OCI-LY1 (cell line): ENCODE results near the gene KATNAL2.
"Not testable (repeated sequence)": the region's sequence is repeated elsewhere in the genome, so short reads cannot be mapped to it uniquely, and the experiment has no call there.

Source experiments
- H2AFZ ChIP-seq: fragments of 200-600 bp; sonication (generic), shearing (Covaris generic); 2 replicates; pipeline ENCODE4 v1.6.0; 2014; ENCODE audit warnings: antibody characterized with exemption, mild to moderate bottlenecking, low read length
- H3F3A ChIP-seq: fragments of 200-600 bp; sonication (generic), shearing (Covaris generic); 2 replicates; pipeline ENCODE4 v1.6.0; 2014; ENCODE audit warnings: mild to moderate bottlenecking, antibody characterized with exemption, low read length, moderate library complexity; ENCODE audit not compliant: insufficient read depth
- H3K27ac ChIP-seq: fragments of 200-600 bp; sonication (generic); 2 replicates; pipeline ENCODE4 v1.5.1; 2014; ENCODE audit warnings: low read length, mixed run types, mild to moderate bottlenecking, low read depth; ENCODE audit not compliant: poor library complexity, severe bottlenecking
- H3K27me3 ChIP-seq: fragments of 200-600 bp; sonication (generic); 2 replicates; pipeline ENCODE4 v1.6.0; 2014; ENCODE audit warnings: antibody characterized with exemption, mild to moderate bottlenecking, low read length, moderate library complexity; ENCODE audit not compliant: insufficient read depth
- H3K36me3 ChIP-seq: fragments of 200-600 bp; sonication (generic); 2 replicates; pipeline ENCODE4 v1.6.1; 2014; ENCODE audit warnings: mild to moderate bottlenecking, antibody characterized with exemption, low read length, moderate library complexity, mixed read lengths; ENCODE audit not compliant: insufficient read depth
- H3K4me1 ChIP-seq: fragments of 200-600 bp; sonication (generic); 2 replicates; pipeline ENCODE4 v1.5.1; 2014; ENCODE audit warnings: mild to moderate bottlenecking, low read length, moderate library complexity; ENCODE audit not compliant: insufficient read depth, severe bottlenecking
- H3K4me2 ChIP-seq: fragments of 200-600 bp; sonication (generic), shearing (Covaris generic); 2 replicates; pipeline ENCODE4 v1.6.1; 2014; ENCODE audit warnings: low read length
- H3K4me3 ChIP-seq: fragments of 200-600 bp; sonication (generic); 2 replicates; pipeline ENCODE4 v1.5.1; 2014; ENCODE audit warnings: low read length, low read depth, mild to moderate bottlenecking, mixed read lengths; ENCODE audit not compliant: poor library complexity, severe bottlenecking
- H3K79me2 ChIP-seq: fragments of 200-600 bp; shearing (Covaris generic); 2 replicates; pipeline ENCODE4 v1.6.1; 2016; ENCODE audit warnings: mixed run types, low read length, mixed read lengths; ENCODE audit not compliant: insufficient read depth
- H3K9ac ChIP-seq: fragments of 200-600 bp; sonication (generic), shearing (Covaris generic); 2 replicates; pipeline ENCODE4 v1.6.1; 2014; ENCODE audit warnings: mild to moderate bottlenecking, low read length, mixed read lengths
- H3K9me2 ChIP-seq: fragments of 200-600 bp; sonication (generic), shearing (Covaris generic); 2 replicates; pipeline ENCODE4 v1.6.1; 2014; ENCODE audit warnings: low read depth, mild to moderate bottlenecking, low read length, mixed read lengths
- H3K9me3 ChIP-seq: fragments of 200-600 bp; shearing (Covaris generic); 2 replicates; pipeline ENCODE4 v1.6.1; 2014; ENCODE audit warnings: low read length, mixed read lengths
- H4K20me1 ChIP-seq: fragments of 200-600 bp; sonication (generic), shearing (Covaris generic); 2 replicates; pipeline ENCODE4 v1.6.0; 2016; ENCODE audit warnings: mild to moderate bottlenecking, low read length; ENCODE audit not compliant: insufficient read depth

Gene KATNAL2

GRCh38 chr18:47019870-47020269 is 102.5 kb downstream of the KATNAL2 start:
- not testable (repeated sequence) for H3K9me3 ChIP-seq, H3K9me2 ChIP-seq, H3K27ac ChIP-seq, H3K4me3 ChIP-seq, H4K20me1 ChIP-seq, H3F3A ChIP-seq, H3K79me2 ChIP-seq, H3K27me3 ChIP-seq, H3K9ac ChIP-seq, H3K36me3 ChIP-seq, H3K4me1 ChIP-seq, H3K4me2 ChIP-seq, H2AFZ ChIP-seq

GRCh38 chr18:47020757-47021156 is 103.4 kb downstream of the KATNAL2 start:
- not testable (repeated sequence) for H3K79me2 ChIP-seq, H3K9me3 ChIP-seq, H3K27ac ChIP-seq, H3K36me3 ChIP-seq, H3K9ac ChIP-seq, H3K4me1 ChIP-seq, H2AFZ ChIP-seq, H3K27me3 ChIP-seq, H3K4me3 ChIP-seq, H3F3A ChIP-seq, H4K20me1 ChIP-seq, H3K4me2 ChIP-seq, H3K9me2 ChIP-seq

GRCh38 chr18:47022821-47023220 is 105.4 kb downstream of the KATNAL2 start:
- H3K36me3 ChIP-seq, H3K79me2 ChIP-seq, H3K27me3 ChIP-seq, H3K9me2 ChIP-seq, H3F3A ChIP-seq, H3K4me1 ChIP-seq, H4K20me1 ChIP-seq, H3K4me3 ChIP-seq, H3K9ac ChIP-seq, H2AFZ ChIP-seq, H3K9me3 ChIP-seq, H3K4me2 ChIP-seq, H3K27ac ChIP-seq: not testable (repeated sequence)

GRCh38 chr18:47023769-47024465 is 106.5 kb downstream of the KATNAL2 start:
- H3F3A ChIP-seq, H3K9me3 ChIP-seq, H3K4me2 ChIP-seq, H3K9ac ChIP-seq, H3K79me2 ChIP-seq, H4K20me1 ChIP-seq, H3K27ac ChIP-seq, H2AFZ ChIP-seq, H3K27me3 ChIP-seq, H3K4me1 ChIP-seq, H3K36me3 ChIP-seq, H3K4me3 ChIP-seq, H3K9me2 ChIP-seq: not testable (repeated sequence)

GRCh38 chr18:47025557-47026174 is 108.3 kb downstream of the KATNAL2 start:
- not testable (repeated sequence) for H3K9me2 ChIP-seq, H2AFZ ChIP-seq, H3F3A ChIP-seq, H4K20me1 ChIP-seq, H3K9ac ChIP-seq, H3K9me3 ChIP-seq, H3K27ac ChIP-seq, H3K4me2 ChIP-seq, H3K27me3 ChIP-seq, H3K4me1 ChIP-seq, H3K79me2 ChIP-seq, H3K36me3 ChIP-seq, H3K4me3 ChIP-seq

- H3K36me3 ChIP-seq, H3F3A ChIP-seq, H3K4me1 ChIP-seq, H3K9ac ChIP-seq, H3K9me2 ChIP-seq, H3K4me2 ChIP-seq, H3K27me3 ChIP-seq, H3K9me3 ChIP-seq, H3K79me2 ChIP-seq, H3K4me3 ChIP-seq, H3K27ac ChIP-seq, H2AFZ ChIP-seq, H4K20me1 ChIP-seq: not testable (repeated sequence)
Observed at GRCh38 chr18:47028738-47029137, 111.3 kb downstream of the KATNAL2 start.

GRCh38 chr18:47029684-47030353 is 112.4 kb downstream of the KATNAL2 start:
- H3K9me3 ChIP-seq, H3K79me2 ChIP-seq, H3K4me3 ChIP-seq, H2AFZ ChIP-seq, H4K20me1 ChIP-seq, H3K4me2 ChIP-seq, H3K36me3 ChIP-seq, H3K27ac ChIP-seq, H3F3A ChIP-seq, H3K9ac ChIP-seq, H3K27me3 ChIP-seq, H3K9me2 ChIP-seq, H3K4me1 ChIP-seq: not testable (repeated sequence)
